HepG2 (cell line): Measurements from ENCODE around the gene ZNF213. TPM values are rescaled to one million over a fixed set of nuclear protein-coding genes. Genes with fewer than 3 reads are reported as not detected.
A peak's percentile ranks its signal among the peaks of the same experiment; 100 is the strongest.

Source experiments
- GABPB1 ChIP-seq: IDR thresholded peaks from 2 replicates; pipeline ENCODE4 v1.6.1; 2016; ENCODE audit warnings: mild to moderate bottlenecking, missing genetic modification reagents, moderate library complexity, missing compliant biosample characterization
- HOXA3 ChIP-seq: sonication (generic); formaldehyde crosslinking; IDR thresholded peaks from 2 replicates; pipeline ENCODE4 v1.5.0; 2020; ENCODE audit warnings: missing genetic modification reagents
- KLF16 ChIP-seq, 2 experiments: sonication (generic) in 1 of 2; formaldehyde crosslinking in 1 of 2; IDR thresholded peaks; 2 replicates each; pipeline versions ENCODE4 v1.6.1 to v1.8.0; 2016 to 2023; ENCODE audit warnings: missing genetic modification reagents in 2 of 2, missing compliant biosample characterization in 1 of 2
- SMAD3 ChIP-seq: sonication (generic); formaldehyde crosslinking; IDR thresholded peaks from 2 replicates; pipeline ENCODE4 v1.4.0; 2020; ENCODE audit warnings: missing genetic modification reagents
- SP1 ChIP-seq, 2 experiments: fragments of 450-650 bp in 1 of 2; sonication (generic) in 1 of 2; formaldehyde crosslinking in 1 of 2; IDR thresholded peaks; 2 replicates each; pipeline versions ENCODE4 v1.4.0 to v1.6.1; 2016 to 2020; ENCODE audit warnings: missing genetic modification reagents in 1 of 2
- SPEN ChIP-seq: sonication (generic); formaldehyde crosslinking; IDR thresholded peaks from 2 replicates; pipeline ENCODE4 v1.5.1; 2020; ENCODE audit warnings: low read depth, mild to moderate bottlenecking, missing genetic modification reagents
- ZBTB1 ChIP-seq: sonication (generic); formaldehyde crosslinking; IDR thresholded peaks from 2 replicates; pipeline ENCODE4 v1.4.0; 2020; ENCODE audit warnings: missing genetic modification reagents, borderline replicate concordance
- ZNF350 ChIP-seq: sonication (generic); formaldehyde crosslinking; IDR thresholded peaks from 2 replicates; pipeline ENCODE4 v1.4.0; 2020; ENCODE audit warnings: mild to moderate bottlenecking, low read depth, missing genetic modification reagents, borderline replicate concordance
- ZNF552 ChIP-seq: sonication (generic); formaldehyde crosslinking; IDR thresholded peaks from 2 replicates; pipeline ENCODE4 v1.9.0; 2022; ENCODE audit warnings: missing genetic modification reagents, mild to moderate bottlenecking, borderline replicate concordance
- ZNF557 ChIP-seq: sonication (generic); formaldehyde crosslinking; IDR thresholded peaks from 2 replicates; pipeline ENCODE4 v1.4.0; 2020; ENCODE audit warnings: missing genetic modification reagents
- ZNF660 ChIP-seq: sonication (generic); formaldehyde crosslinking; IDR thresholded peaks from 2 replicates; pipeline ENCODE4 v1.5.1; 2020; ENCODE audit warnings: mild to moderate bottlenecking, low read depth, missing genetic modification reagents, borderline replicate concordance
- polyA plus RNA-seq, 8 experiments: library from polyadenylated mRNA; depleted of rRNA in 3 of 8; stranded (reverse) in 7 of 8; unstranded in 1 of 8; fragments of >200 nt; fragmentation: Illumina TruSeq in 4 of 8; extraction: Trizol in 4 of 8; gene quantifications; 2 replicates each; pipeline versions ENCODE4 v1.2.1 to v1.2.3, GENCODE V29; 2011 to 2016; ENCODE audit warnings: low read depth in 4 of 8, missing spikeins in 1 of 8, mixed read lengths in 1 of 8; ENCODE audit not compliant: insufficient read depth in 1 of 8
- total RNA-seq, 5 experiments: library from RNA; depleted of rRNA; stranded (reverse); fragments of >200 nt; fragmentation: Illumina TruSeq; extraction: Trizol; gene quantifications; 2 replicates each; pipeline ENCODE4 v1.2.3, GENCODE V29; 2016; ENCODE audit warnings: low read depth in 1 of 5
- TF ChIP-seq, protein P1 (sequence below): sonication (generic); formaldehyde crosslinking; IDR thresholded peaks from 2 replicates; pipeline ENCODE4 v1.5.1; 2020; ENCODE audit warnings: mild to moderate bottlenecking, missing genetic modification reagents, borderline replicate concordance
- TF ChIP-seq, protein P2 (sequence below): sonication (generic); formaldehyde crosslinking; IDR thresholded peaks from 2 replicates; pipeline ENCODE4 v1.4.0; 2020; ENCODE audit warnings: mild to moderate bottlenecking, missing genetic modification reagents
- TF ChIP-seq, protein P3 (sequence below): IDR thresholded peaks from 2 replicates; pipeline ENCODE4 v1.6.1; 2018; ENCODE audit warnings: missing genetic modification reagents
- TF ChIP-seq, protein P4 (sequence below): sonication (generic); formaldehyde crosslinking; IDR thresholded peaks from 2 replicates; pipeline ENCODE4 v1.9.0; 2021; ENCODE audit warnings: missing genetic modification reagents, mild to moderate bottlenecking, borderline replicate concordance
- TF ChIP-seq, protein P5 (sequence below): sonication (generic); formaldehyde crosslinking; IDR thresholded peaks from 2 replicates; pipeline ENCODE4 v1.8.1; 2023; ENCODE audit warnings: mild to moderate bottlenecking, missing genetic modification reagents, borderline replicate concordance

The ZNF213 gene
- total and polyA plus RNA-seq, 2 of the 13 experiments (the other 11 are each of a cell fraction or from before 2014, with no cell fraction given) = 0.59 to 0.97 TPM

DNA sequence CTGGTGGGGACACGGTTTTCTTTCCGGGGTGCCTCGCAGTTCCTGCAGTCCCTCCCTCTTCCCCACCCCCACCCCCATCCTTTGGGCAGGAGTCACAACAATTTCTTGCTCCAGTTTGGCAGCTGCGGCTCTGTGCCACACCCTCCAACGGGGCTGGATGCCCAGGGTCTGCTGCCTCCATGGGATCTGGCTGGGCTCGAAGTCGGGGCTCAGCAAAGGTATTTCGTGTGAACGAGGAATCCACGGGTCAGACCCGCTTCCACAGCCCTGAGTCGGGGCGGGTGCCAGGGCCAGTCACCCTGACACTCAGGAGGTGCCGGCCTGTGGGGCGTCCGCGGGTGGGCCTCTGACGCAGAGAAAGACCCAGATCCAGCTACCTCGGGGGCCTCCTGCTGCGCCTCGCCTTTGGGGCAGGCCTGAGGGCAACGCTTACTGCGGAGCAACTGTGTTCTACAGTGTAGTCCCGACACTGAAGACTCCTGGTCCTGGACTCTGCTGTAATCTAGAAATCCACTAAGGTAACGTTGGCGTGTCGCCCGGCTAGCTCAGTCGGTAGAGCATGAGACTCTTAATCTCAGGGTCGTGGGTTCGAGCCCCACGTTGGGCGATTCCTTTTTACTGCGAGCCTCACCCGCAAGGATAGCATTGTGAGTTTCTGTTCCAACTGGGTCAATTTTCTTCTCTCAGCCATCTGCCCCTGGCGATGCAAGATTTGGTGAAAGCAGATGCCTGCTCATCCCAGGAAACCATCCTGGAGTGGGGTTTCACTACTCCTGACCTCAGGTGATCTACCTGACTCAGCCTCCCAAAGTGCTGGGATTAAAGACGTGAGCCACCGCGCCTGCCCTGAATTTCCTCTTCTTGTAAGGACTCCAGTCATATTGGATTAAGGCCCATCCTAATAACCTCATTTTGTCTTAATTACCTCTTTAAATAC, 40.6 kb downstream of the ZNF213 start (continued):
- TF ChIP-seq, protein P1, sequence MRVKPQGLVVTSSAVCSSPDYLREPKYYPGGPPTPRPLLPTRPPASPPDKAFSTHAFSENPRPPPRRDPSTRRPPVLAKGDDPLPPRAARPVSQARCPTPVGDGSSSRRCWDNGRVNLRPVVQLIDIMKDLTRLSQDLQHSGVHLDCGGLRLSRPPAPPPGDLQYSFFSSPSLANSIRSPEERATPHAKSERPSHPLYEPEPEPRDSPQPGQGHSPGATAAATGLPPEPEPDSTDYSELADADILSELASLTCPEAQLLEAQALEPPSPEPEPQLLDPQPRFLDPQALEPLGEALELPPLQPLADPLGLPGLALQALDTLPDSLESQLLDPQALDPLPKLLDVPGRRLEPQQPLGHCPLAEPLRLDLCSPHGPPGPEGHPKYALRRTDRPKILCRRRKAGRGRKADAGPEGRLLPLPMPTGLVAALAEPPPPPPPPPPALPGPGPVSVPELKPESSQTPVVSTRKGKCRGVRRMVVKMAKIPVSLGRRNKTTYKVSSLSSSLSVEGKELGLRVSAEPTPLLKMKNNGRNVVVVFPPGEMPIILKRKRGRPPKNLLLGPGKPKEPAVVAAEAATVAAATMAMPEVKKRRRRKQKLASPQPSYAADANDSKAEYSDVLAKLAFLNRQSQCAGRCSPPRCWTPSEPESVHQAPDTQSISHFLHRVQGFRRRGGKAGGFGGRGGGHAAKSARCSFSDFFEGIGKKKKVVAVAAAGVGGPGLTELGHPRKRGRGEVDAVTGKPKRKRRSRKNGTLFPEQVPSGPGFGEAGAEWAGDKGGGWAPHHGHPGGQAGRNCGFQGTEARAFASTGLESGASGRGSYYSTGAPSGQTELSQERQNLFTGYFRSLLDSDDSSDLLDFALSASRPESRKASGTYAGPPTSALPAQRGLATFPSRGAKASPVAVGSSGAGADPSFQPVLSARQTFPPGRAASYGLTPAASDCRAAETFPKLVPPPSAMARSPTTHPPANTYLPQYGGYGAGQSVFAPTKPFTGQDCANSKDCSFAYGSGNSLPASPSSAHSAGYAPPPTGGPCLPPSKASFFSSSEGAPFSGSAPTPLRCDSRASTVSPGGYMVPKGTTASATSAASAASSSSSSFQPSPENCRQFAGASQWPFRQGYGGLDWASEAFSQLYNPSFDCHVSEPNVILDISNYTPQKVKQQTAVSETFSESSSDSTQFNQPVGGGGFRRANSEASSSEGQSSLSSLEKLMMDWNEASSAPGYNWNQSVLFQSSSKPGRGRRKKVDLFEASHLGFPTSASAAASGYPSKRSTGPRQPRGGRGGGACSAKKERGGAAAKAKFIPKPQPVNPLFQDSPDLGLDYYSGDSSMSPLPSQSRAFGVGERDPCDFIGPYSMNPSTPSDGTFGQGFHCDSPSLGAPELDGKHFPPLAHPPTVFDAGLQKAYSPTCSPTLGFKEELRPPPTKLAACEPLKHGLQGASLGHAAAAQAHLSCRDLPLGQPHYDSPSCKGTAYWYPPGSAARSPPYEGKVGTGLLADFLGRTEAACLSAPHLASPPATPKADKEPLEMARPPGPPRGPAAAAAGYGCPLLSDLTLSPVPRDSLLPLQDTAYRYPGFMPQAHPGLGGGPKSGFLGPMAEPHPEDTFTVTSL (CRISPR knock-in tag) = no peak
- TF ChIP-seq, protein P2, sequence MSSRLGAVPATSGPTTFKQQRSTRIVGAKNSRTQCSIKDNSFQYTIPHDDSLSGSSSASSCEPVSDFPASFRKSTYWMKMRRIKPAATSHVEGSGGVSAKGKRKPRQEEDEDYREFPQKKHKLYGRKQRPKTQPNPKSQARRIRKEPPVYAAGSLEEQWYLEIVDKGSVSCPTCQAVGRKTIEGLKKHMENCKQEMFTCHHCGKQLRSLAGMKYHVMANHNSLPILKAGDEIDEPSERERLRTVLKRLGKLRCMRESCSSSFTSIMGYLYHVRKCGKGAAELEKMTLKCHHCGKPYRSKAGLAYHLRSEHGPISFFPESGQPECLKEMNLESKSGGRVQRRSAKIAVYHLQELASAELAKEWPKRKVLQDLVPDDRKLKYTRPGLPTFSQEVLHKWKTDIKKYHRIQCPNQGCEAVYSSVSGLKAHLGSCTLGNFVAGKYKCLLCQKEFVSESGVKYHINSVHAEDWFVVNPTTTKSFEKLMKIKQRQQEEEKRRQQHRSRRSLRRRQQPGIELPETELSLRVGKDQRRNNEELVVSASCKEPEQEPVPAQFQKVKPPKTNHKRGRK = no peak
- TF ChIP-seq SP1 (IDR thresholded peaks at IDR 0.05) (no peak), SP1 (CRISPR knock-in tag; IDR thresholded peaks at IDR 0.05) (no peak), HOXA3 (CRISPR knock-in tag) (peak; percentile 76), KLF16 (CRISPR knock-in tag; IDR thresholded peaks at IDR 0.05) (no peak; a peak in 1 of 4 replicates), ZBTB1 (CRISPR knock-in tag) (no peak), SMAD3 (CRISPR knock-in tag) (peak; percentile 57; the same call in 1 of the 2 replicates), ZNF350 (CRISPR knock-in tag) (peak; percentile 56; the same call in 1 of the 2 replicates), GABPB1 (CRISPR knock-in tag) (peak; percentile 32; the same call in 1 of the 2 replicates), SPEN (peak; percentile 24; the same call in 1 of the 2 replicates), ZNF552 (CRISPR knock-in tag) (0 out of 2 replicates have a peak, but pooled peaks have one; percentile 20), ZNF660 (CRISPR knock-in tag) (no peak), ZNF557 (CRISPR knock-in tag) (peak; percentile 84)
- TF ChIP-seq, protein P3, sequence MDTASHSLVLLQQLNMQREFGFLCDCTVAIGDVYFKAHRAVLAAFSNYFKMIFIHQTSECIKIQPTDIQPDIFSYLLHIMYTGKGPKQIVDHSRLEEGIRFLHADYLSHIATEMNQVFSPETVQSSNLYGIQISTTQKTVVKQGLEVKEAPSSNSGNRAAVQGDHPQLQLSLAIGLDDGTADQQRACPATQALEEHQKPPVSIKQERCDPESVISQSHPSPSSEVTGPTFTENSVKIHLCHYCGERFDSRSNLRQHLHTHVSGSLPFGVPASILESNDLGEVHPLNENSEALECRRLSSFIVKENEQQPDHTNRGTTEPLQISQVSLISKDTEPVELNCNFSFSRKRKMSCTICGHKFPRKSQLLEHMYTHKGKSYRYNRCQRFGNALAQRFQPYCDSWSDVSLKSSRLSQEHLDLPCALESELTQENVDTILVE (CRISPR knock-in tag) = no peak
- TF ChIP-seq, protein P4, sequence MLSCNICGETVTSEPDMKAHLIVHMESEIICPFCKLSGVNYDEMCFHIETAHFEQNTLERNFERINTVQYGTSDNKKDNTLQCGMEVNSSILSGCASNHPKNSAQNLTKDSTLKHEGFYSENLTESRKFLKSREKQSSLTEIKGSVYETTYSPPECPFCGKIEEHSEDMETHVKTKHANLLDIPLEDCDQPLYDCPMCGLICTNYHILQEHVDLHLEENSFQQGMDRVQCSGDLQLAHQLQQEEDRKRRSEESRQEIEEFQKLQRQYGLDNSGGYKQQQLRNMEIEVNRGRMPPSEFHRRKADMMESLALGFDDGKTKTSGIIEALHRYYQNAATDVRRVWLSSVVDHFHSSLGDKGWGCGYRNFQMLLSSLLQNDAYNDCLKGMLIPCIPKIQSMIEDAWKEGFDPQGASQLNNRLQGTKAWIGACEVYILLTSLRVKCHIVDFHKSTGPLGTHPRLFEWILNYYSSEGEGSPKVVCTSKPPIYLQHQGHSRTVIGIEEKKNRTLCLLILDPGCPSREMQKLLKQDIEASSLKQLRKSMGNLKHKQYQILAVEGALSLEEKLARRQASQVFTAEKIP (CRISPR knock-in tag) = no peak
- TF ChIP-seq, protein P5, sequence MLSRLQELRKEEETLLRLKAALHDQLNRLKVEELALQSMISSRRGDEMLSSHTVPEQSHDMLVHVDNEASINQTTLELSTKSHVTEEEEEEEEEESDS (CRISPR knock-in tag) = no peak
